ENCODE data around the gene ARRDC2.
"Not testable (repeated sequence)": the region's sequence is repeated elsewhere in the genome, so short reads cannot be mapped to it uniquely, and the experiment has no call there.

Gene ARRDC2

GRCh38 chr19:17993076-17993813 is 14.7 kb upstream of the ARRDC2 start:
- no peak for DNase-seq

- DNase-seq = peak; percentile 83
Observed at GRCh38 chr19:17996826-17997316, 11.1 kb upstream of the ARRDC2 start.

GRCh38 chr19:17997969-17998826 is 9.8 kb upstream of the ARRDC2 start:
- no peak for DNase-seq

GRCh38 chr19:17998827-17999150 is 9.2 kb upstream of the ARRDC2 start:
- DNase-seq = no peak

GRCh38 chr19:17999684-18000479 is 8.1 kb upstream of the ARRDC2 start:
- DNase-seq = no peak

- DNase-seq = no peak
Observed at GRCh38 chr19:18000480-18000914, 7.5 kb upstream of the ARRDC2 start.

- DNase-seq = peak; percentile 83
Observed at GRCh38 chr19:18000915-18001776, 6.8 kb upstream of the ARRDC2 start.

- no peak for DNase-seq
Observed at GRCh38 chr19:18001777-18002345, 6.1 kb upstream of the ARRDC2 start.

GRCh38 chr19:18002347-18002850 is 5.6 kb upstream of the ARRDC2 start:
- no peak for DNase-seq

- not testable (repeated sequence) for DNase-seq
Observed at GRCh38 chr19:18005750-18006149, 2.2 kb upstream of the ARRDC2 start.

- peak; percentile 78 for DNase-seq
Observed at GRCh38 chr19:18007044-18007916, 690 bp upstream of the ARRDC2 start.

GRCh38 chr19:18008814-18009213 is 844 bp downstream of the ARRDC2 start:
- no peak for DNase-seq

- no peak for DNase-seq
Observed at GRCh38 chr19:18009412-18010066, 1.6 kb downstream of the ARRDC2 start.

GRCh38 chr19:18010149-18010548 is 2.2 kb downstream of the ARRDC2 start:
- no peak for DNase-seq

GRCh38 chr19:18013210-18014111 is 5.5 kb downstream of the ARRDC2 start:
- no peak for DNase-seq

- no peak for DNase-seq
Observed at GRCh38 chr19:18014197-18014596, 6.2 kb downstream of the ARRDC2 start.

- DNase-seq = no peak
Observed at GRCh38 chr19:18016209-18016910, 8.4 kb downstream of the ARRDC2 start.
